Endometrial microvascular endothelial cells (primary cell): ENCODE results near the gene COBL. TPM values are rescaled to one million over a fixed set of nuclear protein-coding genes. Genes with fewer than 3 reads are reported as not detected.

Experiments used
- in situ Hi-C: cut with HindIII; loops from 2 replicates; pipeline ENCODE4 v1.10.0; 2017; ENCODE audit warnings: low sequenced_read_pairs, low pct_unique_long_range_greater_than_20kb; ENCODE audit errors: inconsistent ontology term
- total RNA-seq: library from RNA; depleted of rRNA; stranded (reverse); fragments of >200 nt; gene quantifications from one replicate; pipeline ENCODE4 v1.2.3, GENCODE V29; 2015; ENCODE audit errors: inconsistent ontology term

The COBL gene
- total RNA-seq, 1 donor from 2014 or later: not detected

- in situ Hi-C loops: no loop called here
These were observed 13.2 kb upstream of the COBL start for GRCh38 chr7:51329696-51330263.

DNA sequence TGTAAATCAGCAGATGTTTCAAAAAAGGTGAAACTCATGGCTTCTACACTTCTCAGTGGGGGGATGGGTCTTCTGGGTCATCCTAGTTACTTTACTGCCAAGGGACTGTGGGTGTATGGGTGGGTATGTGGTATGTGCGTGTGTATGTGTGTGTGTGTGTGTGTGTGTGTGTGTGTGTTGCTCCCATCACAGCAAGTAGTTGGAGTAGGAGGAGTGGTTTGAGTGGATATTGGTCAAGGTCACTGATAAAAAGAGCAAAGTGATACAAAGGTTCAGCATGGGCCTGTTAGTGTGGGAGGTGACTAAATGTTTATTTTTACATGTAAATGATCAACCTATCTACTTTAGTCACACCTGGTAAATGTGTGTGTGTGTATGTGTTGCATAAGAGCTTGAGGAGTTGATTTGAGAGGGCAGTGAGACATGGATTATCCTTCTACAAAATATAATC, 11.8 kb upstream of the COBL start:
- in situ Hi-C loops: no loop called here

DNA sequence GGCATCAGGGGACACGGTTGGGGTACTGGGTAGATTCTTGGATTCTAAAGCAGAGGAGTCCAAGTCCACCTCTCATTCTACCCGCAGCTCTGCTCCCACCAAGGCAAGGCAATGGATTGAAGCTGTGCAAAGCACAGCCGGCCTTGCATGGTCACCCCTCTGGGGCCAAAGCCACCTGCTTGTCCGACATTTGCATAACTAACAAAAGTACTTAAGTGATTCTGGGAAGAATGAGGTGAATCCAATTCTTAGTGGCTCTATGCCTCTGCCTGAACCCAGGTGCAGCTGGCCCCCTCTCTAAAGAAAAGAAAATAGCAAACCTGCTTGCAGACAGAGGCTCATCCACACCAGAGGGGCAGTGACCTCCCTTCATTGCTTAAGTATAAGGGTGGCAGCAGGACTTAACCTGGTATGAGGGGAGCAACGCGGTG, 10.7 kb upstream of the COBL start:
- in situ Hi-C loops: no loop called here

DNA sequence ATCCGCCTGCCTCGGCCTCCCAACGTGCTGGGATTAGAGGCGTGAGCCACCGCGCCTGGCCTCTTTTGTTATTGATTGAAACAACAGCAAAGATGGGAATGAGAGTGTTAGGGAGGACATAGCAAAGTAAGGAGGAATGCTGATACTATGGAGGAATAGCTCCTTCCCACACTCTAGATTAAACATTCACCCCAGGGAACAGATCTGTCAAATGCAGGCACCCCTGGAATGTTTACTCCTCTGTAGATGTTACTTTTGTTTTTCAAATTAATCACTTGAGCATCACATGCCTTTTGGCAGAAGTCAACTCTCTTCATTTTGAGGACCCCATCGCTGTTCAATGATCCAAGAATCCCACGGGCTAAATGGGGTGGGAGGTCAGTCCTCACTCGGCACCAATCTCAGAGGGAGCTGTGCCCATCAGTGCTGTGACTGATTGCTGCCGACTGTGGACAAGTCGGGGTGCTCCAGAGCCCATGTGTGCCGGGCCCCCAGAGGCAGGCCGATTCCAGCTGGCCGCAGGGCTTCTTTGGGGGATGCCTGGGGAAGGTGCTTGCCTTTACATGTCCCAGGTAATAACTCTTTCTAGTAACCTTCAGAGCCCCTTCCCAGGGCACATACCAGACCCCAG, 10.2 kb upstream of the COBL start:
- in situ Hi-C loops: no loop called here

- in situ Hi-C loops: no loop called here
These were observed 9.3 kb upstream of the COBL start for GRCh38 chr7:51325908-51326307.

DNA sequence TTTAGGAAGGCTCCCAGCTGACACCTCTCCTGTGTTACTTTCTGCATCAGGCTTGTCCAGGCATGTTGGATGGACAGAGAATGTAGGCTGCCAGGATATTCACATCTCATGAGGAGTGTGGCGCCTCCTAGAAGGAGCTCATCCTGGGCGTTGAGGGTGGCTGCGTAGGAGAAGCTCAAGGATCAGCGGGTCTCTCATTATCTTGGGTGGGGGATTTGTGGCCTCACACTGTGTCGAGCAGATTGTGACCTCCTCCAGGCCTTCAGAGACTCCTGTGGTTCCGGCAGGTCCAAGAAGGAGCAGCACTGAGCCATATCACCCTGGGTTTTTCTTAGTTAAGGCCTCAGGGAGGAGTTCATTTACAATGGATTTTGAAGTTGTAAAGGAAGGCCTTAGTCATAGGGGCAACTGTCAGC, 8.7 kb upstream of the COBL start:
- in situ Hi-C loops: no loop called here

DNA sequence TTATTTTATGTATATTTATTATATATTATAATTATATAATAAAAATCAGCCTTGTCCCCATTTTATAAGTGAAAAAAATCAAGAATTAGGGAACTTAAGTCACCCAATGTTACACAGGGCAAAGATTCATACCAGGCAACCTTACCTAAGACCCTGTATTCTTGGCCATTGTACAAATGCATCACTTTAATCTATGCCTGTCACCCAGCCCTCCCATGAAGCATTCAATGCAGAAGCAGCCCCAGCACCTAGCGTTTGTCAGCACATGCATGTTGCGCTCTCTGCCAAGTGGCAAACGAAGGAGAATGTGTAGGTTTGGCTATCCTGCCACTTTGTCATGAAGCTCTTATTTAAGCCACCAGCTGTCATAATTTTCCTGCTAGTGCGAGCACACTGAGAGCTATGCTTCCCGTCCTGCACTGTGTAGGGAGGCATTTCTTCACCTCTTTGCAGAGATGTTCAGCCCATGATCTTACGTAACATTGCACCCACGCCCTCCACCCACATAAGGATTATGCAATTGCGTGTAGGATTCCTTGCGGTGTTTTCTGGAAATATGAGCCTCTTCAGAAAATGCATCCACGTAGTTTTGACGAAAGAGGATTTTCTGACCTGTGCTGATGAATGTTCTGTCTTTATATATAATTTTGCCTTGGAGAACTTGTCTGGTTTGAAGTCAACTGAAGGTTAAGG, 7.7 kb upstream of the COBL start:
- in situ Hi-C loops: no loop called here

DNA sequence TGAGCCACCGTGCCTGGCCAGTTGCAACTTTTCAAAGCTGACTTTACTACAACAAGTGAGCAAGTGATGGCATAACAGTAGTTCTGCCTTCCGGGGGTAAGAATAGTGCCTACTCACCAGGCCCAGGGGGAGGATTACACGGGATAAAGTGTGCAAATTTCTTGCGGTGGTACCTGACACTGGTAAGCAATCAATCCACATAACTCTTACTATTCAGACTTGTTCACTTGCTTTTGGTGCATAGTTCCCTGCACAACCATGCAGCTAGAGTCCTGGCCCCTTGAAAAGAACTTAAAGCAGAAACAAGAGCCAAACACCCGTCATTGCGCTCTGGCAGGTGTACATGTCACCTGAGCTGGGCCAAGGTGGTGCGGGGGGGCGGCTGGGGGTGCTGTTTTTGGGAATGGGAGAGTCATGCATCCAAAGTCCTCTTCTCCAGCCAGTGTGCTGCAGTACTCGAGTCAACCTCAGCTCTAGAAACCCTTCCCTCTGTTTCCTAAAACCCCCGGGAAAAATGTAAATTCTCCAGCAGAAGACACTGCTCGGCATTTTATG, 5.4 kb upstream of the COBL start:
- in situ Hi-C loops: no loop called here

GRCh38 chr7:51318886-51319579, 2.4 kb upstream of the COBL start:
- in situ Hi-C loops: no loop called here

DNA sequence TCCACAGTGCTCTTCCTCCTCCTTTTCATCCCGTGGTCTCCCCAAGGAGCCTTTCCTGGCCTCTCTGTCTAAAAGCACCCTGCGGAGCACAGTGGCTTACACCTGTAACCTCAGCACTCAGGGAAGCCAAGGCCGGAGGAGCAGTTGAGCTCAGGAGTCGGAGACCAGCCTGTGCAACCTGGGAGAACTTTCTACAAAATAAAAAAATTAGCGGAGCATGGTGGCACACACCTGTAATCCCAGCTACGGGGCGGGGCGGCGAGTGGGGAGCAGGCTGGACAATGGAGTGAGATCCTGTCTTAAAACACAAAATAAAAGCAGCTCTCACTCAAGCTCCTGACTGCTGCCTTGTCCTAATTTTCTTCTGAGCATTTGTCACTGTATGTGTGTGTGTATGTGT, 1.4 kb upstream of the COBL start:
- in situ Hi-C loops: no loop called here

GRCh38 chr7:51317582-51317910, 937 bp upstream of the COBL start:
- in situ Hi-C loops: no loop called here

DNA sequence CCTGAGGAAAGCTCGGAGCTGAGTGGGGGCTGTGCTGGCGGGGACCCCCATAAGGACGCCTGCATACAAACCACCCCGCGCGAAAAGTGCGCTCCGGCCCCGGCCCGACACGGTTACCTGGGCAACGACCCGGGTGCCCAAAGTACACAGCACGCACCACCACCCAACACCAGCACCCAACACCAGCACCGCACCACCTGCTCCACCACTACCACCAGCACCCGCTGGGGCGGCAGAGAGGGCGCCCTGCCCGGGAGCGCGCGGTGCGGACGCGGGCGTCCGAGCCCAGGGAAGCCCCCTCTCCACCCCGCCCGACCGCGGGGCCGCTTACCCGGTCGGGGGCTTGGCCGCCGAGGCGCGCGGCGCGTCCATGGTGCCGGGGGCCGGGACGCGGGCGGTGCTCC, 345 bp downstream of the COBL start:
- in situ Hi-C loops: no loop called here

DNA sequence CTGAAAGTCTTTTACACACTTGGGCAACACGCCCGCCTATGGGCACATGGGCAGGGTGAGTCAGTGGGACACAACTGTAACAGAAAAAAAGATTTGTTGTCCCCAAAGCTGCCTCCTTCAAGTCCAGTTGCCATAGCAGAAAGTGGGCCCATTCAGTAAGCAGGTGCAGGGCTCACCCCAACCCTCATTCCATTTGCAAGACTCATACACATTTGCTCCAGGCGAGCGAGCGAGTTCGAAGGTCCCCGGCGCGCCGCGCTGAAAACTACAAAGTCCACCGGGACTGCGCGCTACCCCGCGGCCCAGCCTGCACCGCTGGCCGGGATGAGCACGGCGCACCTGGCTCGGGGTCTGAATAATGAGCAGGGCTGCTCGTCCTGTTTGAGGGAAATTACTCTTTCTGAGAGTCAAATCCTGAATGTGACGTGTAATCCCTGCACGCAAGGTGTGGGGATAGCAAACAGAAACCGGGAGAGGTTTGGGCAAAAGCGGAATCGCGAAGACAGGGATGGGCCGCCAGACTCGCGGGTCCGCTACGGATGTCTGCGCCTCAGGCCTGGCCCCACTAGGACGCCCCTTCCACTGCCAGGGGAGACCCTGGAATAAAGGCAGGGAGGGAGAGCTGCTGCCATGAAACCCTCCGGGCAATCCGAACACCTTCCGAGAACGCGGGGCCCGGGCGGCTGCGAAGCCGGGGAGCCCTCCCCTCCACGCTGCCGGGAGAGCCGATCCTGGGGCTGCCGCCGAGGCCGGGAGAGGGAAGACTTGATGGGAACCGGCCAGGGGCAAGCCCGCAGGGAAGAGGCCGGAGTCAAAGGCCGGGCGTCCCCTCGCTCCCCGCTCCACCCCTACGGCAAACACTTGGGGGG, 982 bp downstream of the COBL start:
- in situ Hi-C loops: no loop called here

DNA sequence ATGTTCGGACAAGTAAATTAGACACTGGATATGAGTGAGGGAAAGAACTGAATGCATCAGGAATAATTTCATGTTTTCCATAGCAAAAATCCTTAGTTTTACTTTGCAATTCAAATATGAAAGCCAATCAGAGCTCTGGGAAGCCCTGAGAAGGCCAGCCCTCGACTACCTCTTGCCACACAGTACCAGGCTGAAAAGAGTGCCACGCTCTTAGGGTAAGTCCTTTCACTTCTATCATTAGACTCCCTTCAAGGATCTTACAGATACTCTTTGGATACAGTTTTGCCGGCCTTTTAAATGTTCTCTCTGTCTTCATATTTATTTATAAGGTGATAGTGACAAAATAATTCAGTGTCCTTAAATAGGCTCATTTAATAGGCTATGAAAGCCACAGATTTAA, 1.9 kb downstream of the COBL start:
- in situ Hi-C loops: no loop called here

- in situ Hi-C loops: no loop called here
These were observed 2.7 kb downstream of the COBL start for GRCh38 chr7:51313738-51314425.

GRCh38 chr7:51312951-51313737, 3.5 kb downstream of the COBL start:
- in situ Hi-C loops: no loop called here

DNA sequence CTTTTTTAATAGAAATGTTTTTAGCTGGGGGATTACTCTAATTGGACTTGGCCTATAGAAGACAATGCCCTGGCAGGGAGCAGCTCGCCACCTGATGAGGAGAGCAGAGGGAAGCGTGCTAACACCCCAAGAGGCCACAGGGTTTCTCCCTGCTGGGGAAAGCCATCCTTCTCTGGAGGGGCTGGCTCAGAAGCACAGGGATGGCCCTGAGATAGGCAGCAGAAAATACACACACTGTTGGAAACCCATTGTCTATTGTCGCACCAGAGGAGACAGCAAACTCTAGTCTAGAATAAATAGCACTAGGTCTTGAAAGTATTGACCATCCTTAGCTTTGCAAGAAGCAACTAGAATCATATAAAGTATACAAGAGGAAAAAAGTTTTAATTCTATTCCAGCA, 5.4 kb downstream of the COBL start:
- in situ Hi-C loops: no loop called here
